ENCODE results near the gene CNTN4.

The CNTN4 gene

DNA sequence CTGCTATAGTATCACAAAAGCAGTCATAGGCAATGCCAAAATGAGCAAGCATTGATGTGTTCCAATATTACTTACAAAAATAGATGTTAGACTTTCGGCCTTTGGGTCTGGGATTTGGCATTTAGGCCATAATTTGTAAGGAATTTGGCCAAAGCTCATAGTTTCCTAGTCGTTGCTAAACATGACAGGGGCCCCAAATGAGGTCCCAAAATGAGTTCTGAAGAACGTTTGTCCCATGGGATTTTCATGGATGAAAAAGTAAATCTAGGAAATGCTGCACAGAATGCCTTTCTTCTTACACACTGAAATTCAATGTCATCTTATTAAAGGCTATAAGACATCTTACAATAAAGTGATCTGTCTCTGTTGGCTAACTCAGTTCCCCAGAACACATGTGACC is 456.0 kb downstream of the CNTN4 start:
- H3K4me3 ChIP-seq (ENCODE audit: low read depth in 1 of 2, low read length in 2 of 2), result no peak overlapping the region
- H3K27me3 ChIP-seq (ENCODE audit: low read depth, low read length), result no peaks in the 10 kb centered on the region
- H3K9me3 ChIP-seq (ENCODE audit: control insufficient read depth in 1 of 2, low read length in 2 of 2), result no peaks in the 10 kb centered on the region
- H3K27ac ChIP-seq (ENCODE audit: low read length), result no peak overlapping the region
- no peaks in the 10 kb centered on the region for H3K36me3 ChIP-seq (ENCODE audit: control insufficient read depth in 1 of 2, insufficient read depth in 2 of 2, low read length in 2 of 2)
- no peaks in the 10 kb centered on the region for H3K4me1 ChIP-seq (ENCODE audit: control insufficient read depth in 1 of 2, insufficient read depth in 2 of 2, low read length in 2 of 2)

DNA sequence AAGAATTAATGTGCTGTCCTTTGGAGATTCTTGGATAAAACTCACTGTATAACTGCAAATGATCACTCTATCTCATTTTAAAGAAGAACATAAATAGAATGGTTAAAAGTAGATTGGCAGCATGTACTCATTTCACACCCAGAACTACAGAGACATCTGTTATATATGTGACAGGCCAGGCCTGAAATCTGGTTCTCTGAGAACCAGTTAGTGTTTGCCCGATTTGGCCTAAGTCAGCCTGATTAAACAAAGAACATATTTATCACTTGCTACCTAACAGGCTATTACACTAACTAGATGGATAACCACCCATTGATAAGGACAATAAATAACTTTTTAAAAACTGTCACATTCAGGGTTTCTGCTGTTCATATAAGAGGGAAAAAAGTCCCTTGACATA is 460.1 kb downstream of the CNTN4 start:
- no peak overlapping the region for H3K27ac ChIP-seq (ENCODE audit: low read length)
- H3K36me3 ChIP-seq (ENCODE audit: control insufficient read depth in 1 of 2, insufficient read depth in 2 of 2, low read length in 2 of 2), result no peaks in the 10 kb centered on the region
- H3K4me1 ChIP-seq (ENCODE audit: control insufficient read depth in 1 of 2, insufficient read depth in 2 of 2, low read length in 2 of 2), result no peaks in the 10 kb centered on the region
- H3K27me3 ChIP-seq (ENCODE audit: low read depth, low read length), result no peaks in the 10 kb centered on the region
- H3K9me3 ChIP-seq (ENCODE audit: control insufficient read depth in 1 of 2, low read length in 2 of 2), result no peaks in the 10 kb centered on the region
- H3K4me3 ChIP-seq (ENCODE audit: low read depth in 1 of 2, low read length in 2 of 2), result no peak overlapping the region

DNA sequence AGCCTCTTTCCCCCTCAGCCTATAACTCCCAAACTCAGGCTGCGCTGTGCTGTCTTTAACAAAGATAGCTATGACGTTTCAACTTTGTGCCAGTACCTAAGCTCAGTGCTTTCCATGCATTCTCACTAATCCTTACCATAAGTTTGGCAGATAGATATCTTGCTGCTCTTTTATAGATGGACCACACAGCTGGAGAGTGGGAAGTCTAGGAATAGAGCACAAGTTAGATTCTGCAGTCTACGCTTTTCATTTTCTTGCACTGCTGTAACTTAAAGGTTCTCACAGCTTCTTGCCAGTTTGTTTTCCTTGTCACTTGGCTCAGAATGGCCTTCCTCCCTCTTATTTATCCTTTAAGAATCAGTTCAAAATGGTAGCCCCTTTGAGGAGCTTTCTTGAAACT is 468.8 kb downstream of the CNTN4 start:
- Histone ChIP-seq H3K36me3 (ENCODE audit: control insufficient read depth in 1 of 2, insufficient read depth in 2 of 2, low read length in 2 of 2) (no peaks in the 10 kb centered on the region), H3K27ac (ENCODE audit: low read length) (no peak overlapping the region), H3K9me3 (ENCODE audit: control insufficient read depth in 1 of 2, low read length in 2 of 2) (no peaks in the 10 kb centered on the region), H3K4me1 (ENCODE audit: control insufficient read depth in 1 of 2, insufficient read depth in 2 of 2, low read length in 2 of 2) (no peaks in the 10 kb centered on the region), H3K27me3 (ENCODE audit: low read depth, low read length) (no peaks in the 10 kb centered on the region), H3K4me3 (ENCODE audit: low read depth in 1 of 2, low read length in 2 of 2) (no peak overlapping the region)

DNA sequence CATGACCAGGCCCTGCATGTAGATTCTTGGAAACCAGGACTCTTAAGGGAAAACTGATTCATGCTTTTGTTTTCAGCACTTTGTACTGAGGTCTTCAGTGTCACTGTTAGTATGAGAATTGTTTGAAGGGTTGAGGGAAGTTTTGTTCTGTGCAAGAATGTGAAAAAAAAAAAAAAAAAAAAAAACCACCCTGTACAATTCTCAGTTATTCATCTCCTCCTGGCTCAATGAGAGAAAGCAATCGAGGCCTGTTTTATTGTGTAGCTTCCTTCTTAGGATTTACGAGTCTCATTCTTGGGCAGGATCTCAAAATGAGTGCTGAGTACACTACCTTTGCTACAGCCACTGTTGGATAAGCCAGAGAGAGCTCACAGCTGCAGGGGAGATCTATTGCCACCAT is 469.5 kb downstream of the CNTN4 start:
- Histone ChIP-seq H3K27me3 (ENCODE audit: low read depth, low read length) (no peaks in the 10 kb centered on the region), H3K4me1 (ENCODE audit: control insufficient read depth in 1 of 2, insufficient read depth in 2 of 2, low read length in 2 of 2) (no peaks in the 10 kb centered on the region), H3K27ac (ENCODE audit: low read length) (no peak overlapping the region), H3K36me3 (ENCODE audit: control insufficient read depth in 1 of 2, insufficient read depth in 2 of 2, low read length in 2 of 2) (no peaks in the 10 kb centered on the region), H3K9me3 (ENCODE audit: control insufficient read depth in 1 of 2, low read length in 2 of 2) (no peaks in the 10 kb centered on the region), H3K4me3 (ENCODE audit: low read depth in 1 of 2, low read length in 2 of 2) (no peak overlapping the region)

DNA sequence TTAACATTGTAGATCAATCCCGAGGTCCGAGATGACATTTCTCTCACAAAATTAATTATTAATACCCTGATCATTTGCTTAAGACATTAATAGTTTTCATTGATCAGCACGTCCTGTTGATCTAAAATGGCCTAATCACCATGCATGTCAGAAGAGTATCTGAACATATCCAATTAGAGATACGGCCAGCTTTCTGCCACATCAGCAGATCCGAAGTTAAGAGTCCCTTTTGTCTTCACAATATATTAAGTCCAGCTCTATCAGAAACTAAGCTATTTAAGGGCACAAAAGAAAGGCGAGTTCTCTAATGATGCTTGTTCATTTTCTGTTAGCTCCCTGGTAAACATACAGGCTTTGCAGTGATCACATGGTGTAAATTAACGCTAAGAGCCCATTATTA is 470.3 kb downstream of the CNTN4 start:
- Histone ChIP-seq H3K4me3 (ENCODE audit: low read depth in 1 of 2, low read length in 2 of 2) (no peak overlapping the region), H3K36me3 (ENCODE audit: control insufficient read depth in 1 of 2, insufficient read depth in 2 of 2, low read length in 2 of 2) (no peaks in the 10 kb centered on the region), H3K27ac (ENCODE audit: low read length) (no peak overlapping the region), H3K9me3 (ENCODE audit: control insufficient read depth in 1 of 2, low read length in 2 of 2) (no peaks in the 10 kb centered on the region), H3K4me1 (ENCODE audit: control insufficient read depth in 1 of 2, insufficient read depth in 2 of 2, low read length in 2 of 2) (no peaks in the 10 kb centered on the region), H3K27me3 (ENCODE audit: low read depth, low read length) (no peaks in the 10 kb centered on the region)

DNA sequence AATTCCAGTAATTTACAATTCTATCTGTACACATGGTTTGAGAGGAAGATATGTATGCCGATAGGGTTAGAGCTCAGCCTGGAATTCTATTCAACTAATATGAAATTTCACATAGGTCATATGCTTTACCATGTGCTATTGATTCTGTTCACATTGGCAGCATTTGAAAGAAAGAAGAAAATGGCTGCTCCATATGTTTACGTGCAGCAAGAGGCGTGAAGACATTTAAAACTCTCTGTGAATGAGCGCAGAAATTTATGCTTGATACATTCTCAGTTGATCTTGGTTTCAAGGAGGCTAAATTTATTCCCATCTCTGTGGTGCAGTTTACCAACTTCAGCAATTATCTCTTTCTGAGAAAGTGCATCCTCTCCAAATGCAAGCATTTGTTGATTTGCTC is 478.9 kb downstream of the CNTN4 start:
- Histone ChIP-seq H3K27ac (ENCODE audit: low read length) (no peak overlapping the region), H3K4me1 (ENCODE audit: control insufficient read depth in 1 of 2, insufficient read depth in 2 of 2, low read length in 2 of 2) (no peaks in the 10 kb centered on the region), H3K4me3 (ENCODE audit: low read depth in 1 of 2, low read length in 2 of 2) (no peak overlapping the region)

DNA sequence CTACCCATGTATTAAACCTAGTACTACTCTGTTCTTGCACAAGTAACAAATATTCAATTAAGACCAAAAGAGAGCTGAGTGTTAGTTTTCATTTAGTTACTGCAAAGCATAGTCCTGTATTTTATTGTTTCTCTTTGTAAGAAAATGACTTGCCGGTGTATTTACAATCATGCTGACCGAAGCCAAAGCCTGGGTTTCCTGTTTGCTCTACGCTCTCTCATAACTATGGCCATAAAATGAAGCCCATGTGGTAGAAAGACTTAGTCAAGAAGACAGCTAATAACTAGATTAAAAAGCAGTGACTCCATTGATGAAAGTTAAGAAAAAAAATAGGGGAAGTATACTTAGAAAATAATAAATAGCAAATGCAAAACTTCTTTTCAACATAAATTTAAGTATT is 479.9 kb downstream of the CNTN4 start:
- Histone ChIP-seq H3K27me3 (ENCODE audit: low read depth, low read length) (no peaks in the 10 kb centered on the region), H3K9me3 (ENCODE audit: control insufficient read depth in 1 of 2, low read length in 2 of 2) (no peaks in the 10 kb centered on the region), H3K36me3 (ENCODE audit: control insufficient read depth in 1 of 2, insufficient read depth in 2 of 2, low read length in 2 of 2) (no peaks in the 10 kb centered on the region), H3K27ac (ENCODE audit: low read length) (no peak overlapping the region), H3K4me3 (ENCODE audit: low read depth in 1 of 2, low read length in 2 of 2) (no peak overlapping the region), H3K4me1 (ENCODE audit: control insufficient read depth in 1 of 2, insufficient read depth in 2 of 2, low read length in 2 of 2) (no peaks in the 10 kb centered on the region)

More for the DNA sequence above, 478.9 kb downstream of the CNTN4 start:
- H3K36me3 ChIP-seq (ENCODE audit: control insufficient read depth in 1 of 2, insufficient read depth in 2 of 2, low read length in 2 of 2), result no peaks in the 10 kb centered on the region
- H3K9me3 ChIP-seq (ENCODE audit: control insufficient read depth in 1 of 2, low read length in 2 of 2), result no peaks in the 10 kb centered on the region
- H3K27me3 ChIP-seq (ENCODE audit: low read depth, low read length), result no peaks in the 10 kb centered on the region

DNA sequence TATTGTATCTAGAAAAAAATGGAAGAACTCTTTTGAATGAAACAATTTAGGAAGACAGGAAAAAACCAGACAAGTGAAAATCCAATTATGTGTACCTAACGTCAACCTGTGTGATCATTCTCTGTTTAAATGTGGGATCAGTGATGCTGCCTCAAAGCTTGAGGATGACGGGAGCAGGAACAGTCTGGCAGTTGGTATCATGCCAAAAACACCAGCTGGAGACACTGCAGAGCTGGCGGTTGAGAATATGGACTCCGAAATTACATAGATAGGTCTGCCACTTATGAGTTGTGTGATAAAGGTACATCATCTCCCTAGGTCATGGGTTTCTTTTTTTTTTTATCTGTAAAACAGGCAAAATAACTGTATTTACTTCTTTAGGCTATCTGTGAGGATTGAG is 480.5 kb downstream of the CNTN4 start:
- Histone ChIP-seq H3K27ac (ENCODE audit: low read length) (no peak overlapping the region), H3K27me3 (ENCODE audit: low read depth, low read length) (no peaks in the 10 kb centered on the region), H3K36me3 (ENCODE audit: control insufficient read depth in 1 of 2, insufficient read depth in 2 of 2, low read length in 2 of 2) (no peaks in the 10 kb centered on the region), H3K4me3 (ENCODE audit: low read depth in 1 of 2, low read length in 2 of 2) (no peak overlapping the region), H3K9me3 (ENCODE audit: control insufficient read depth in 1 of 2, low read length in 2 of 2) (no peaks in the 10 kb centered on the region), H3K4me1 (ENCODE audit: control insufficient read depth in 1 of 2, insufficient read depth in 2 of 2, low read length in 2 of 2) (no peaks in the 10 kb centered on the region)

DNA sequence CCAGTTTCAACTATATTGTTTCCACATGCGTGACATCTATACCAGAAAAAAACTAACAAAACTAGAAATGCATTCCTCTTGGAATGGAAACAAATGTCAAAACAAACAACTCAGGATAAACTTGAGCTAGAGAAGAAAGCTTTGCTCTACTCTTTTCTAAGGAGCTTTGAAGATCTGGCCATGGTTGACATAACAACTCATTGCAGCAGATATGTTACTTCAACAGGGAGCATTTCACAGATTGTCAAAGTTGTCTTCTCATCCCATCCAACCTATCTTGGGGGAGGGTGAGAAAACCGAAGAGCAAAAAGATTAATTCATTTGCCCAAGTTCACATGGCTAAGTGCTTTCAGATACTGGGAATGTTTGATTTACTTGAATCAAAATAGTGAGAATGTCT is 484.4 kb downstream of the CNTN4 start:
- Histone ChIP-seq H3K9me3 (ENCODE audit: control insufficient read depth in 1 of 2, low read length in 2 of 2) (no peaks in the 10 kb centered on the region), H3K27me3 (ENCODE audit: low read depth, low read length) (no peaks in the 10 kb centered on the region), H3K27ac (ENCODE audit: low read length) (no peak overlapping the region), H3K4me1 (ENCODE audit: control insufficient read depth in 1 of 2, insufficient read depth in 2 of 2, low read length in 2 of 2) (no peaks in the 10 kb centered on the region), H3K4me3 (ENCODE audit: low read depth in 1 of 2, low read length in 2 of 2) (no peak overlapping the region), H3K36me3 (ENCODE audit: control insufficient read depth in 1 of 2, insufficient read depth in 2 of 2, low read length in 2 of 2) (no peaks in the 10 kb centered on the region)

DNA sequence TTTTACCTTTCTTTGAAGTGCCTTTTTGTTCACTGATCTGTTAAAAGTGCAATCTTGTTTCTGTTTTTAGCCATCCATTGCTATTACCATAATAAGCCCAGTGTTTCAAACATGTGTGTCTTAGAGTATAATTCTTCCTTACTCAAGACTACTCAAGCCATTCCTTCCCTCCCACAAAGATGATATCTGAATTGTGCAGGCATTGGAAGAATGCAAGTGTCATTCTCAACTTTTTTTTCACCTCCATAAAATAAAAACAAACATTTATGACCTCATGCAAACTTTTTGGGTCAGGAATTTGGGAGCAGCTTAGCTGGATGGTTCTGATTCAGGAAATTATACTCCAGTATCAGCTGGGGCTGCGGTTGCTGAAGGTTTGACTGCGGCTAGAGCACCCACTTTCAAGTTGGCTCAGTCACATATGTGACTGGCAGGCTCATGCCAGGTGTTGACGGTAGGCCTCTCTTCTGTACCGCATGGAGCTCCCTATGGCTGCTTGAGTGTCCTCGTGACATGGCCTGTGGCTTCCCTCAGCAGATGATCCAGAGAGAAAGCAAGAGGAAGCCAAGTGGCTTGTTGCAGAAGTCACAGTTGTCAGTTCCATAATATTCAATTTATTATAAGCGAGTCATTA is 490.8 kb downstream of the CNTN4 start:
- no peak overlapping the region for H3K4me3 ChIP-seq (ENCODE audit: low read depth in 1 of 2, low read length in 2 of 2)
- no peaks in the 10 kb centered on the region for H3K36me3 ChIP-seq (ENCODE audit: control insufficient read depth in 1 of 2, insufficient read depth in 2 of 2, low read length in 2 of 2)
- H3K27me3 ChIP-seq (ENCODE audit: low read depth, low read length), result no peaks in the 10 kb centered on the region
- H3K9me3 ChIP-seq (ENCODE audit: control insufficient read depth in 1 of 2, low read length in 2 of 2), result no peaks in the 10 kb centered on the region
- H3K27ac ChIP-seq (ENCODE audit: low read length), result no peak overlapping the region
- no peaks in the 10 kb centered on the region for H3K4me1 ChIP-seq (ENCODE audit: control insufficient read depth in 1 of 2, insufficient read depth in 2 of 2, low read length in 2 of 2)

DNA sequence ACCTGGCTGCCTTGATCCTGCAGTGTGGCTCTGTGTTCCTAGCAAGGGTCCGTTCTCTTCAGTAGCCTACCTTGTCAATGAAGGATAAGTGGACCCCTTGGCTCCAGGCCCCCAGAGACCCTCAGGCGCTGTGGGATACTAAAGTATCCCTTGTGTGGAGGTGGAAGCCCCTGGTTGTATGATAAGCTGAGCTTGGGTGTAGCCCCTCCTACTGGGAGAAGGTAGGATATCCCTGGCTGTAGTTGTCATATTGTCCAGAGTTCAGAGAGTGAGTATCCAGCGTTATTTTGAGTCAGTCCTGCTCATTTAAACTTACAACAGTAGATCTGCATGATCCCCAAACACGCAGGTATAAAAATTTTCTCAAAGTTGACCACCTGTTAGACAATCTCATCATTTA is 496.8 kb downstream of the CNTN4 start:
- H3K27me3 ChIP-seq (ENCODE audit: low read depth, low read length), result no peaks in the 10 kb centered on the region
- H3K4me3 ChIP-seq (ENCODE audit: low read depth in 1 of 2, low read length in 2 of 2), result no peak overlapping the region
- no peaks in the 10 kb centered on the region for H3K4me1 ChIP-seq (ENCODE audit: control insufficient read depth in 1 of 2, insufficient read depth in 2 of 2, low read length in 2 of 2)
- H3K9me3 ChIP-seq (ENCODE audit: control insufficient read depth in 1 of 2, low read length in 2 of 2), result no peaks in the 10 kb centered on the region
- H3K36me3 ChIP-seq (ENCODE audit: control insufficient read depth in 1 of 2, insufficient read depth in 2 of 2, low read length in 2 of 2), result no peaks in the 10 kb centered on the region
- H3K27ac ChIP-seq (ENCODE audit: low read length), result no peak overlapping the region

DNA sequence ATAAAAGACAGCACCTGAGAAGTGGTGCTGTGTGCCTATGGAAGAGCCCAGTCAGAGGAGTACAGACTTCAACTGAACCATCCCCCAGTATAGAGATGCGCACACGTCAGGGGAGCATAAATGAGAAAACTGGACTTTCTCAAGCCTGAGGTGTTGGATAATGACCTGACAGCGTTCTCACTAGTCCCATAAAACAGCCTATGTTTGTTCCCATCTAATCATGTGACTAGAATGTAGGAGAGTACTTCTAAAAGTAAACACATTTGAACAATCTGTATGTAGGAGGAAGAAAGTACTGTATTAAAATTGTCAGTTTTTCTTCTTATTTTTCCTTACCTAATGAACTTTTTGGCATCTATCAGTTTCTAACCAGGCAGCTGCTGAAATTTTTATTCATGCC is 498.9 kb downstream of the CNTN4 start:
- H3K4me3 ChIP-seq (ENCODE audit: low read depth in 1 of 2, low read length in 2 of 2), result no peak overlapping the region
- H3K9me3 ChIP-seq (ENCODE audit: control insufficient read depth in 1 of 2, low read length in 2 of 2), result no peaks in the 10 kb centered on the region
- no peaks in the 10 kb centered on the region for H3K4me1 ChIP-seq (ENCODE audit: control insufficient read depth in 1 of 2, insufficient read depth in 2 of 2, low read length in 2 of 2)
- H3K36me3 ChIP-seq (ENCODE audit: control insufficient read depth in 1 of 2, insufficient read depth in 2 of 2, low read length in 2 of 2), result no peaks in the 10 kb centered on the region
- H3K27me3 ChIP-seq (ENCODE audit: low read depth, low read length), result no peaks in the 10 kb centered on the region
- H3K27ac ChIP-seq (ENCODE audit: low read length), result no peak overlapping the region
